HL-60 (cell line): ENCODE results near the gene KAZN.

Experiments
- TF ChIP-seq, protein P1 (sequence below): IDR thresholded peaks from one replicate; pipeline ENCODE4 v1.5.1; 2011; ENCODE audit warnings: low read length, control low read depth, inconsistent platforms; ENCODE audit not compliant: insufficient read depth
- TF ChIP-seq, protein P2 (sequence below): IDR thresholded peaks from 2 replicates; pipeline ENCODE4 v1.6.1; 2012; ENCODE audit warnings: low read depth; ENCODE audit not compliant: insufficient replicate concordance

DNA sequence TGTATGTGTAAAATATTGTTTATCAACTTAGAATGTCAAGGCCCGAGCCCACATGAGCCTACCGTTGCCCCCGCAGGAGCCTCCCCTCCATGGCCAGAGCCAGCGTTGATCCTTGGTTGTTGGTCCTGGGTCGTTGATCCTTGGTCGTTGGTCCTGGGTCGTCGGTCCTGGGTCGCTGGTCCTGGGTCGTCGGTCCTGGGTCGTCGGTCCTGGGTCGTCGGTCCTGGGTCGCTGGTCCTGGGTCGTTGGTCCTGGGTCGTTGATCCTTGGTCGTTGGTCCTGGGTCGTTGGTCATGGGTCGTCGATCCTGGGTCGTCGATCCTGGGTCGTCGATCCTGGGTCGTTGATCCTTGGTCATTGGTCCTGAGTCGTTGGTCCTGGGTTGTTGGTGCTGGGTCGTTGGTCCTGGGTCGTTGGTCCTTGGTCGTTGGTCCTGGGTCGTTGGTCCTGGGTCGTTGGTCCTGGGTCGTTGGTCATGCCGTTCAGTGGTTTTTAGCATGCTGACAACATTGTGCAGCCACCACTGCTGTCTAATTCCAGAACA is 450.0 kb downstream of the KAZN start:
- TF ChIP-seq, protein P1, sequence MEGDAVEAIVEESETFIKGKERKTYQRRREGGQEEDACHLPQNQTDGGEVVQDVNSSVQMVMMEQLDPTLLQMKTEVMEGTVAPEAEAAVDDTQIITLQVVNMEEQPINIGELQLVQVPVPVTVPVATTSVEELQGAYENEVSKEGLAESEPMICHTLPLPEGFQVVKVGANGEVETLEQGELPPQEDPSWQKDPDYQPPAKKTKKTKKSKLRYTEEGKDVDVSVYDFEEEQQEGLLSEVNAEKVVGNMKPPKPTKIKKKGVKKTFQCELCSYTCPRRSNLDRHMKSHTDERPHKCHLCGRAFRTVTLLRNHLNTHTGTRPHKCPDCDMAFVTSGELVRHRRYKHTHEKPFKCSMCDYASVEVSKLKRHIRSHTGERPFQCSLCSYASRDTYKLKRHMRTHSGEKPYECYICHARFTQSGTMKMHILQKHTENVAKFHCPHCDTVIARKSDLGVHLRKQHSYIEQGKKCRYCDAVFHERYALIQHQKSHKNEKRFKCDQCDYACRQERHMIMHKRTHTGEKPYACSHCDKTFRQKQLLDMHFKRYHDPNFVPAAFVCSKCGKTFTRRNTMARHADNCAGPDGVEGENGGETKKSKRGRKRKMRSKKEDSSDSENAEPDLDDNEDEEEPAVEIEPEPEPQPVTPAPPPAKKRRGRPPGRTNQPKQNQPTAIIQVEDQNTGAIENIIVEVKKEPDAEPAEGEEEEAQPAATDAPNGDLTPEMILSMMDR = no peak
- TF ChIP-seq, protein P2, sequence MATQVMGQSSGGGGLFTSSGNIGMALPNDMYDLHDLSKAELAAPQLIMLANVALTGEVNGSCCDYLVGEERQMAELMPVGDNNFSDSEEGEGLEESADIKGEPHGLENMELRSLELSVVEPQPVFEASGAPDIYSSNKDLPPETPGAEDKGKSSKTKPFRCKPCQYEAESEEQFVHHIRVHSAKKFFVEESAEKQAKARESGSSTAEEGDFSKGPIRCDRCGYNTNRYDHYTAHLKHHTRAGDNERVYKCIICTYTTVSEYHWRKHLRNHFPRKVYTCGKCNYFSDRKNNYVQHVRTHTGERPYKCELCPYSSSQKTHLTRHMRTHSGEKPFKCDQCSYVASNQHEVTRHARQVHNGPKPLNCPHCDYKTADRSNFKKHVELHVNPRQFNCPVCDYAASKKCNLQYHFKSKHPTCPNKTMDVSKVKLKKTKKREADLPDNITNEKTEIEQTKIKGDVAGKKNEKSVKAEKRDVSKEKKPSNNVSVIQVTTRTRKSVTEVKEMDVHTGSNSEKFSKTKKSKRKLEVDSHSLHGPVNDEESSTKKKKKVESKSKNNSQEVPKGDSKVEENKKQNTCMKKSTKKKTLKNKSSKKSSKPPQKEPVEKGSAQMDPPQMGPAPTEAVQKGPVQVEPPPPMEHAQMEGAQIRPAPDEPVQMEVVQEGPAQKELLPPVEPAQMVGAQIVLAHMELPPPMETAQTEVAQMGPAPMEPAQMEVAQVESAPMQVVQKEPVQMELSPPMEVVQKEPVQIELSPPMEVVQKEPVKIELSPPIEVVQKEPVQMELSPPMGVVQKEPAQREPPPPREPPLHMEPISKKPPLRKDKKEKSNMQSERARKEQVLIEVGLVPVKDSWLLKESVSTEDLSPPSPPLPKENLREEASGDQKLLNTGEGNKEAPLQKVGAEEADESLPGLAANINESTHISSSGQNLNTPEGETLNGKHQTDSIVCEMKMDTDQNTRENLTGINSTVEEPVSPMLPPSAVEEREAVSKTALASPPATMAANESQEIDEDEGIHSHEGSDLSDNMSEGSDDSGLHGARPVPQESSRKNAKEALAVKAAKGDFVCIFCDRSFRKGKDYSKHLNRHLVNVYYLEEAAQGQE = no peak
